ENCODE results near the gene SNX22. TPM values are rescaled to one million over a fixed set of nuclear protein-coding genes. Genes with fewer than 3 reads are reported as not detected.
"Not testable (repeated sequence)": the region's sequence is repeated elsewhere in the genome, so short reads cannot be mapped to it uniquely, and the experiment has no call there.

Gene SNX22
- under 0.01 and 0.32 TPM in 2 replicates for total RNA-seq

GRCh38 chr15:64151727-64152506 is at the start of gene SNX22:
Gene SNX22 (plus strand): TSS chr15:64151731. CDS start chr15:64151776, 45 bp downstream.
- DNase-seq (ENCODE audit: low read depth), result no peak
- peak within 1 kb of the TSS; percentile 62 for H3K4me3 ChIP-seq (ENCODE audit: low read depth, low read length)
- no peak for TF ChIP-seq CTCF (IDR thresholded peaks at IDR 0.05; ENCODE audit: insufficient read depth, low read depth, low read length)

- no peak for TF ChIP-seq CTCF (IDR thresholded peaks at IDR 0.05; ENCODE audit: insufficient read depth, low read depth, low read length)
- H3K4me3 ChIP-seq (ENCODE audit: low read depth, low read length), result no peak overlapping the region
- DNase-seq (ENCODE audit: low read depth), result no peak
Measured at GRCh38 chr15:64102497-64102896, 49.0 kb upstream of the SNX22 start.

GRCh38 chr15:64105113-64105704 is 46.3 kb upstream of the SNX22 start:
- peak; percentile 85 for DNase-seq (ENCODE audit: low read depth)
- H3K4me3 ChIP-seq (ENCODE audit: low read depth, low read length), result no peak overlapping the region
- no peak for TF ChIP-seq CTCF (IDR thresholded peaks at IDR 0.05; ENCODE audit: insufficient read depth, low read depth, low read length)

GRCh38 chr15:64107337-64107736 is 44.2 kb upstream of the SNX22 start:
- TF ChIP-seq CTCF (IDR thresholded peaks at IDR 0.05; ENCODE audit: insufficient read depth, low read depth, low read length), result no peak
- H3K4me3 ChIP-seq (ENCODE audit: low read depth, low read length), result no peak overlapping the region
- no peak for DNase-seq (ENCODE audit: low read depth)

GRCh38 chr15:64110108-64110701 is 41.3 kb upstream of the SNX22 start:
- not testable (repeated sequence) for DNase-seq (ENCODE audit: low read depth); H3K4me3 ChIP-seq (ENCODE audit: low read depth, low read length)

GRCh38 chr15:64110950-64111678 is 40.4 kb upstream of the SNX22 start:
- TF ChIP-seq CTCF (IDR thresholded peaks at IDR 0.05; ENCODE audit: insufficient read depth, low read depth, low read length), result no peak
- H3K4me3 ChIP-seq (ENCODE audit: low read depth, low read length), result no peak overlapping the region
- no peak for DNase-seq (ENCODE audit: low read depth)

- no peak overlapping the region for H3K4me3 ChIP-seq (ENCODE audit: low read depth, low read length)
- no peak for TF ChIP-seq CTCF (IDR thresholded peaks at IDR 0.05; ENCODE audit: insufficient read depth, low read depth, low read length)
- no peak for DNase-seq (ENCODE audit: low read depth)
Measured at GRCh38 chr15:64111679-64112050, 39.9 kb upstream of the SNX22 start.

Measured in fibroblast of villous mesenchyme (primary cell).